K562 (cell line): Measurements from ENCODE around the gene CALR3.
"Not testable (repeated sequence)": the region's sequence is repeated elsewhere in the genome, so short reads cannot be mapped to it uniquely, and the experiment has no call there.

Source experiments
- EGR1 ChIP-seq: fragments of 450-650 bp; conservative IDR thresholded peaks from 2 replicates; pipeline ENCODE4 v1.6.1; 2017; ENCODE audit warnings: mild to moderate bottlenecking
- HMGN3 ChIP-seq: IDR thresholded peaks from 2 replicates; pipeline ENCODE4 v1.6.1; 2011; ENCODE audit warnings: borderline replicate concordance, low read depth, mild to moderate bottlenecking, mixed read lengths, low read length; ENCODE audit not compliant: insufficient read length; ENCODE audit errors: extremely low read depth
- TCF3 ChIP-seq: sonication (generic); formaldehyde crosslinking; IDR thresholded peaks from 2 replicates; pipeline ENCODE4 v1.4.0; 2020; ENCODE audit warnings: mild to moderate bottlenecking, missing genetic modification reagents
- YY1 ChIP-seq, 3 experiments: IDR thresholded peaks; 2 replicates each; pipeline ENCODE4 v1.6.1; 2011; ENCODE audit warnings: low read length in 2 of 3, mild to moderate bottlenecking in 2 of 3, moderate library complexity in 2 of 3, borderline replicate concordance in 1 of 3, control low read depth in 1 of 3, low read depth in 1 of 3; ENCODE audit not compliant: insufficient read depth in 3 of 3, insufficient replicate concordance in 2 of 3, control insufficient read depth in 1 of 3, insufficient read length in 1 of 3; ENCODE audit errors: extremely low read depth in 1 of 3
- TF ChIP-seq, protein P1 (sequence below): sonication (generic); formaldehyde crosslinking; IDR thresholded peaks from 2 replicates; pipeline ENCODE4 v1.8.0; 2022; ENCODE audit warnings: mild to moderate bottlenecking, low read depth, missing genetic modification reagents

DNA sequence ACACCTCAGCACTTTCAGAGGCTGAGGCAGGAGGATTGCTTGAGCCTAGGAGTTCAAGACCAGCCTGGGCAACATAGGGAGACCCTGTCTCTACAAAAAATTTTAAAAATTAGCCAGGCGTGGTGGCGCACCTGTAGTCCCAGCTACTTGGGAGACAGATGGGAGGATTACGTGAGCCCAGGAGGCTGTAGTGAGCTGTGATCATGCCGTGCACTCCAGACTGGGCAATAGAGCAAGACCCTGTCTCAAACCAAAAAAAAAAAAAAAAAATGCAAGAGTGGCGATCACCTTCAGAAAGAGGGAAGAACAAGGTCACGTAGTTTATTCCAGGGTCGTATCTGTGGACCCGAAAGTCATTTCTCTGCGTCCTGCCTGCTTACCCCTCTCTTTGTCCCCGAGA lies 16.6 kb upstream of the CALR3 start:
- TF ChIP-seq, protein P1, sequence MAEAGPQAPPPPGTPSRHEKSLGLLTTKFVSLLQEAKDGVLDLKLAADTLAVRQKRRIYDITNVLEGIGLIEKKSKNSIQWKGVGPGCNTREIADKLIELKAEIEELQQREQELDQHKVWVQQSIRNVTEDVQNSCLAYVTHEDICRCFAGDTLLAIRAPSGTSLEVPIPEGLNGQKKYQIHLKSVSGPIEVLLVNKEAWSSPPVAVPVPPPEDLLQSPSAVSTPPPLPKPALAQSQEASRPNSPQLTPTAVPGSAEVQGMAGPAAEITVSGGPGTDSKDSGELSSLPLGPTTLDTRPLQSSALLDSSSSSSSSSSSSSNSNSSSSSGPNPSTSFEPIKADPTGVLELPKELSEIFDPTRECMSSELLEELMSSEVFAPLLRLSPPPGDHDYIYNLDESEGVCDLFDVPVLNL (CRISPR knock-in tag), result not testable (repeated sequence)
- TF ChIP-seq HMGN3; YY1 (IDR thresholded peaks at IDR 0.05; ENCODE audit: borderline replicate concordance in 1 of 3, control insufficient read depth in 1 of 3, extremely low read depth in 1 of 3, insufficient read depth in 3 of 3, insufficient read length in 1 of 3, insufficient replicate concordance in 2 of 3, low read depth in 1 of 3, low read length in 2 of 3); TCF3 (CRISPR knock-in tag); EGR1: not testable (repeated sequence)
